CD1c-positive myeloid dendritic cell (primary cell): ENCODE results near the gene TENT5C.

Source experiments
- DNase-seq: peaks from one replicate; pipeline ENCODE4 v3.0.0-alpha.2; 2016; ENCODE audit errors: extremely low spot score

Gene TENT5C

GRCh38 chr1:117573386-117574023 lies 32.3 kb upstream of the TENT5C start:
- DNase-seq, result no peak

DNA sequence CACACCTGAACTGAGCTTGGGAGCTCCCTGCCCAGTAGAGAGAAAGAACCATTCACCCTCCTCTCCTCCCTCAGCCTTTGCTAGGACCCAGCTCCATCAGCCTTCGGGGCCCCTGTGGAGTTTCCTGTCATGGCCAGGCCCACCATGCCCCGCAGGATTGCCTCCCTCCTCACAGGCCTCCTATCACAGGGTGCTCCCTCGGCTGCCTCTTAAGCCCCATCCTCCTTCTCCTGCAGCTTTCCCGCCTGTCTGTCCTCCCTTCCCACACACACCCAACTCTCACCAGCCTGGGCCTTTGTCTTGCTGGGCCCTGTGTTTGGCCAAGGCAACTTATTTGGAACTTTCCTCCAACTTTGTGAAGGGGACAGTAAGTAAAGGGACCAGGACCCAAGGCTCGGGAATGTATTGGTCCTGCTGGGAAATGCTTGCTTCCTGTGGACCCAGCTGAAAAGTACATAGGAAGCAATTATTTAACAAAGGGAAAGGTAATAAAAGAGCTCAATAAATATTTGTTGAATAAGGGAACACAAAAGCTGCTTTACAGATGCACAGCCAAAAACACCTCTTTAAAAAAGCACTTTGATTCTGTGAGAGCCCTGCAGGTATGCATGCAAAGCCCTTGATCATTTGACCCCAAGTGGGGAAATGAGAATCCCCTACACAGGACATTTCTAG lies 31.6 kb upstream of the TENT5C start:
- DNase-seq, result no peak

DNA sequence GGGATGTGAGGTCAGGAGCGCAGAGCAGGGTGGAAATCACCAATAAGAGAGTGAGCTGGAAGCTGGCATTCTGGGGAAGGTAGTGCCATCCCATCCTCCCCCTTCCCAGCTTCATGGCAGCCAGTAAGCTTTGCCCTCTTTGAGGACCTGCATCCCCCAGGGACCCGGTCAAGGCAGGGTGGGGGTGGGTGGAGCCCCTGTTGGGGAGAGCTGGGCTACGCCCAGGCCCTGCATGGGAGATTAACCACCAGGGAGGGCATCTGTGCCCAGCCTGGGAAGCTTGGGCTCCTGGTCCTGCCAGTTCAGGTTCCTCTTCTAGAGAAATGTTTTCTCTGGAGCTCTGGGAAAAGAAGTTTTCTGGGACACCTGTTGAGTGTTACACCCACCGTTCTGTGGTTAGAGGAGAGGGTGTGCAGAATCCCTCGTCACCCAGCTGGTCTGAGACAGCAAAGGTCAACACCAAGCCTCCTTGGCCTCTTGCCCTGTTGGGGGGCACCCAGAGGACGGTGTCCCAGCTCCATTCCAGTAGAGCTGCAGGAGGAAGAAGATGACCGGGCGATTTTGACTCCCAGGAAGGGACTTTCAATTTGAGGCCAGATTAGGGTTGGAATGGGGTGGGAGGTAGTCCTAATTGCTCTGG lies 30.1 kb upstream of the TENT5C start:
- DNase-seq, result no peak

DNA sequence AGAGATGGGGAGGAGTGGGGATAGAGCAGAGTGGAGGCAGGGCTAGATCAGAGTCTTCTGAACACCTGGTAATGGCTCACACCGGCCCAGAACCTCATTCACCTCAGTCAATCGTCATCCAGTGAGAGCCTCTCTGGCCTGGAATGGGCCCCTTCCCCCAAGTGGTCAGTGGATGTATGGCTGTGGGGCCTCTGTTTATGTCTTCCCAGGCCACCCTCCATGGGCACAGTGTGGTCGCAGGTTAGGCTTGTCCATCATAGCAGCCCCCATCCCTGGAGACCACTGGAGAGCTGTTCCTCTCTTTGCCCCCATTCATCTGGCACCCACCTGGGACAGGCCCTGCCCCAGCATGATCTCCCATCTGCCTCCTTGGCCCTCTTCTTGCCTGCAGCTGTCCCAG lies 29.6 kb upstream of the TENT5C start:
- DNase-seq, result no peak

- DNase-seq, result no peak
Measured at GRCh38 chr1:117577191-117577885, 28.5 kb upstream of the TENT5C start.

DNA sequence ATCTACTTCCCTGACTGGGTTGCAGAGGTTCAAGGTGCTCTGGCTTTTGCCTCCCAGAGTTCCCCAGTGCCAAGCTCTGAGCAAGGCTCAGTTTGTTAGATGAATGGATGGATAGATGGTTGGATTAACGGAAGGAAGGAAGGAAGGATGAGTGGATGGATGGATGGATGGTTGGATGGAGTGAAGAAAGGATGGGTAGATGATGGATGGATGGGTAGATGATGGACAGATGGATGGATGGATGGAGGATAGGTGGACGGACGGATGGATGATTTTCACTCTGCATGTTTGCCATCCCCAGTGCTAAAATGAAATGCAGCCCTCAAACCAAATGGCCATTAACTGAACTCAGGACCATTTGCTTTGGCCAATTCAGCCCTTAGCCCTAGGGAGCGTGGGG lies 27.4 kb upstream of the TENT5C start:
- no peak for DNase-seq

- DNase-seq, result no peak
Measured at GRCh38 chr1:117579221-117579906, 26.5 kb upstream of the TENT5C start.

GRCh38 chr1:117580436-117580835 lies 25.4 kb upstream of the TENT5C start:
- no peak for DNase-seq

DNA sequence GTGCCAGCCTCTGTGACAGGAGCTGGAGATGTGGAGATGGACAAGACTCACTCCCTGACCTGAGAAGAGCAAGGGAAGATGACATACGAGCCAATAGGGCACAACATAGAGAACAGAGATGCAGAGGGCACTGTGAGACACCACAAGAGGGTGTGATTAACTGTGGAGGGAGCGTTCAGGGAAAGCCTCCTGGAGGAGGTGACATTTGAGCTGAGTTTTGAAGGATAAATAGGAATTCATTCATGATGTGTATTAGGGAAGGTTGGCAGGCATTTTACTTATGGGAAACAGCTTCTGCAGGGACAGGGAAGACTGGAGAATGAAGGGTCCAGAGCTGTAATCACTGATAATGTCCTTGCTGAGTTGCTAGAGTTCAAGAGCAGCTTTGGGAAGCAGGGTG lies 25.0 kb upstream of the TENT5C start:
- DNase-seq, result no peak

- DNase-seq, result no peak
Measured at GRCh38 chr1:117581391-117581943, 24.4 kb upstream of the TENT5C start.

- DNase-seq, result no peak
Measured at GRCh38 chr1:117582451-117582850, 23.4 kb upstream of the TENT5C start.

DNA sequence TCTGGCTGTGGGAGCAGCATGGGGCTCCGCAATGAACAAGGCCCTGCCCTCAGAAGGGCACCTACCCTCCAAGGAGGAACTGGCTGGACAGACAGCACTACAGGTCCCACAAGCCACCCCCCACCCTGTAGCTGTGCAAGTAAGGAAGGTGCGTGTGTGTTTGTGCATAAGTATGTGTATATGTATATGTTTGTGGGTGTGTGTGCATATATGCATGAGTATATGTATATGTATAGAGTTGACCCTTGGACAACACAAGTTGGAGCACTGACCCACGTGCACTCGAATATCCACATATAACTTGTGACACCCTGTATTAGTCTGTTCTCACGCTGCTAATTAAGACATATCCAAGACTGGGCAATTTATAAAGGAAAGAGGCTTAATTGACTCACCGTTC lies 22.6 kb upstream of the TENT5C start:
- no peak for DNase-seq

- DNase-seq, result no peak
Measured at GRCh38 chr1:117584181-117584580, 21.7 kb upstream of the TENT5C start.

- DNase-seq, result no peak
Measured at GRCh38 chr1:117585086-117585485, 20.8 kb upstream of the TENT5C start.

- DNase-seq, result no peak
Measured at GRCh38 chr1:117586337-117586736, 19.5 kb upstream of the TENT5C start.

GRCh38 chr1:117586747-117587498 lies 18.9 kb upstream of the TENT5C start:
- no peak for DNase-seq

DNA sequence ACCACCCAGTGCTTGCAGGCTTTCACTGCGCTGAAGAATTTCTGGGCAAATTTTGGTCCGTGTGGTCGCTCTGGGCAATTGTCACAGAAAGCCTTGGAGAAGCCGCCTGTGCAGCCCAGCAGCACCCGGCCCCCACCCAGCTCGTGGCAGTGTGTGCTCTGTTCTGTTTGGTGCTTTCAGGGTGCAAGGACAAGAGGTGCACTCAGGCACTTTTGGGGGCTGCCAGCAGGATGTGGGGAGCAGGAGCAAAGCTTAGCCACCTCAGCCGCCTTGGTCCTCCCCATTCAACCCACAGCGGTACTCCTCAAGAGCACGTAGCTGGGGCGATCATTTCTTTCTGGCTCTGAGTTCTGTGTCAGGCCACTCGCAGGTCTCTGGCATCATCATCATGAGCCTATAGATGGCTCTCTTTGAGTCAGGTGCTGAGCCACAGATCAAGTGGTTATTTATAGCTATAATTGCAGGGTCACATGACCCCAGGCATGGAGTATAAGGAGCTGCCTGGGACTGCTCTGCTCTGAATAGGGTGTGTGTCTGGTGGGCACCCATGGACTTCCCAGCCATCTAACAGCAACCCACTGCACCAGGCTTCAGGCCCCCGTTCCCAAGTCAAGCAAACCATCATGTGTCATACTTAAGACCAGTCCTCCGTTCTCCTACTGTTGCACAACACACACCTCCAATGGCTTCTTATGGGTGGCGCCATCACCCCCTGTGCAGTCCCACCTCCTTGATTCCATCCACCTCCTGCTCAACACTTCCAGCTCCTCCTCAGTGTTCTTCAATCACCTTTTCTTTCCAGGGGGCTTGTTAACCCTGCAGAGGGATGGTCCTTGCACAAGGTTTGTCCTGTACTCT lies 18.1 kb upstream of the TENT5C start:
- no peak for DNase-seq

DNA sequence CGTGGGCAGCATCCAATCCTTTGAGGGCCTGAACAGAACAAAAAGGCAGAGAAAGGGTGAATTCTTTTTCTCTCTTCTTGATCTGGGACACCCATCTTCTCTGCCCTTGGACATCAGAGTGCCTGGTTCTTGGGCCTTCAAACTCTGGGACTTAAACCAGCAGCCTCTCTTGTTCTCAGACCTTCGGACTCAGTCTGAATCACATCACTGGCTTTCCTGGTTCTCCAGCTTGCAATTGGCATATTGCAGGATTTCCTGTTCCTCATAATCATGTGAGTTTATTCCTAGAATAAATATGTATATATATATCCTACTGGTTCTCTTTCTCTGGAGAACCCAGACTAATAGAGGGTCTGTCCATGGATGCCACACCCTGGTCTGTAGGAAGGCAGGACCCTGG lies 16.3 kb upstream of the TENT5C start:
- no peak for DNase-seq

- no peak for DNase-seq
Measured at GRCh38 chr1:117590273-117590925, 15.4 kb upstream of the TENT5C start.

- DNase-seq, result no peak
Measured at GRCh38 chr1:117591252-117591651, 14.6 kb upstream of the TENT5C start.
